NCI-H2029 treated with DMSO at 0.1 percent for 48 hours (cell line): ENCODE data around the gene LCLAT1.

ENCODE experiments used
- DNase-seq: peaks from one replicate; lab custom pipeline; 2025; lab: John Stamatoyannopoulos, UW

LCLAT1 gene

DNA sequence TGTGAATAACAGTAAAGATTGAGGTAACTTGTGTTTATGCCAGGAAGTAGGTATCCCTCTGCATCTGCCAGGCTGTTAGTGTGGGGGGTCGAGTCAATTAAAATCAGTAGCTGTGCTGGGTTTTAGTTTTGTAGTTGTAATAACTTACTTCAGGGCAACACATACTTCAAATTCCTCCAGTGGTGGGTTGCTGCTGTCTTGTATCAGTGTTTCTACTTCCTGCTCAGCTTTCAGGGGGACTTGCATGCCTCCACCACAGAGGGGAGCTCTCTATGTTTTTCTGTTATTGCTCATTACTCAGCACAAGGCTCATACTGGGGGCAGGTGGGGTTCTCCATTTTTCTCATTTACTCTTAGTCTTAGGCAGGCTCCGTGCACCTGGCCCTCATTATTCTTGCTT is 223.4 kb downstream of the LCLAT1 start:
- no peak for DNase-seq

DNA sequence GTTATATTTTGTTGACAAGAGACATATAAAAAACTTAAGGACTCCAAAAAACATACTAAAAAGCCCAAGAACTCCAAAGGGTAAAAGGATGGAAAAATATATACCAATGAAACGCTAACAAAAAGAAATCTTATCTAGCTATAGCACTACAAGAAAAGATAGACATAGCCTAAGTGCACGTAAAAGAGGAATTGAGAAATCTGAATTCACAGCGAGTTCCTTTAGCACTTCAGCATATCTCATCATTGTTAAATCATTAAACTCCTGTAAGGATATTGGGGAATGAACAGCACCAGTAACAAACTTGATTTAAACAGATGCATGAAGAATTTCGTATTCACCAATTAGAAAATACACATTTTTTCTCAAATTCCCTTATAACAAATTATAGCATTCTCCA is 226.1 kb downstream of the LCLAT1 start:
- no peak for DNase-seq

DNA sequence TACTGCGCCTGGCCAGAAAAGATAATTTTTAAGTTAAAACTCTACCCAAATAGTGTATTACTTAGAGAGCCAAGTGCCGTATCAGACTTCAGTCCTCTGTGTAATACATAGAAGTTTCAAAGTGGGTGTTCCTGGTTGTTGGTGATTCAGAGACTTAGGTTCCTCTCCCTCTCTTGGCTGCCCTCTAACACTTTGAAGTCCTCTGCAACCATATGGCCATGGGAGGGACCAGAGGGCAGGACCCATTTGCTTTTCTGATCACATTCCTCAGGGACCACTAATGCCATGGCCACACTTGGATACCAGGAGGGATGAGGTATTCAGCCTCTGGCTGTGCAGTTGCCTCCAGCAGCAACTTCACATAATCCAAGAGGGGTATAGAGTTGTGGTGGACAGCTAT is 228.7 kb downstream of the LCLAT1 start:
- DNase-seq, result no peak

DNA sequence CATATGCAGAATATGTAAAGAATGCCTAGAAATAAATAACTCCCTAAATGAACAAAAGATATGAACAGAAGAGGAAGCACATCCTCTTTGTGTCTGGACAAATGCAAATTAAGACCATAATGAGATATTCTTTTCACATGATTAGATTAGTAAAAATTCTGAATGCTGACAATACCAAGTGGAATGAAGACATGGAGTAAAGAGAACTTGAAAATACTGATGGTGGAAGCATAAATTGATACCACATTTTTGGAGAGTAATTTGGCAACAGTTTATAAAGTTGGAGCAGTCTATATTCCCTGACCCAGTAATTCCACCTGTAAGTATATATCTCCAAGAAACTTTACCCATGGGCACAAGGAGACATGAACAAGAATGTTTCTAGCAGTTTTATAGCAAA is 230.2 kb downstream of the LCLAT1 start:
- no peak for DNase-seq

DNA sequence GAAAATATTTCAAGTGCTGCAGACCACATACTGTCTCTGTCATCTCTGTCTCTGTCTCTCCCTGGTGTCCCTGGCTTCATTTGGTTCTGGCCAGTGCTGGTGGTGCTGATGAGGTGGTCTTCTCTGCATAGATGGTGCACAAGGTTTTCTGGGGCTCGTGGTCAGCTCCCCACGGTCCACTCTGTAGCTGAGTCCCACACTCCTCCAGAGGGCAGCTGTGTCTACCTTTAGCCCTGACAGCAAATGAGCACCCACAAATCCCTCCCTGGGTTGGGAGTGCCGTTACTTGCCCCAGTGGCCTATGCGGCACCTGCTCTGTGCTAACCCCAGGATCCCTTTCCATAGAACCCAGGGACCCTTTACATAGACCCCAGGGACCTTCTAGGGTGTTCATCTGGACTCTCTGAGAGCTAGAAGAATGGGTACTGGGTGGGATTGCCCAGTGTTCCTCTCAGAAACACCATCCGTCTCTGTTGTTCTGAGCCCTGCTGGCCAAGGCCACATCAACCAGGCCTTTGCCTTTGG is 230.9 kb downstream of the LCLAT1 start:
- no peak for DNase-seq

DNA sequence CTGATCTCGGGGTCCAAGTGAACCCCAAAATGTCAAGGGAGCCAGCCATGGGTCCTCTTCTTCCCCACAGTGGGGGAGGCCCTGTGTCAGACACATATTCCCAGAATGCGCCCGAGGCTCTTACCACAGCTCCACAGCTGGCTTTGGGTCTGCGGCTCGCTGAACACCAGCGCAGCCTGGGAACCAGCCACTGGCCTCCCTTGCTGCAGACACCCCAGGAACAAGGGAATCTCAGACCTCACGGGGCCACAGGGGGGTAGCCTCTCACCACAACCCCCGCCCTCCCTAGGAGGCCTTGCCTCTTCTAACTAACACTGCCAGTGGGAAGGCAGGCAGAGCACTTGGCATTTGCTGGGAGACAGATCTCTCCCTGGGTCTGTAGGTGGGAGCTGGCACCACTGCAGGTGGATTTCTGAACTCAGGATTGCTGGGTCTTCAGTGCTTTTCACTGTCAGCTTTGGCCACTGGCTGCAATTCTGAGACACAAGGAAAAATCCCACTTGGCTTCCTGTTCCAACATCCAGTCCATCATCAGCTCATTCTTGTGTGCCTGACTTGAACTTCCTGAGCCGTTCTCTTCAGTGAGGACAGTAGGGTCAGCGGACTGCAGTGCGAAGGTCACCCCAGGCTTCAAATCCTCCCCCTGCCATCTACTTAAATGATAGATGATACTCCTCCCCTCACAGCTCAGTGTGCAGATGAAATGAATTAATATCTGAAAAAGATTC is 231.5 kb downstream of the LCLAT1 start:
- no peak for DNase-seq

DNA sequence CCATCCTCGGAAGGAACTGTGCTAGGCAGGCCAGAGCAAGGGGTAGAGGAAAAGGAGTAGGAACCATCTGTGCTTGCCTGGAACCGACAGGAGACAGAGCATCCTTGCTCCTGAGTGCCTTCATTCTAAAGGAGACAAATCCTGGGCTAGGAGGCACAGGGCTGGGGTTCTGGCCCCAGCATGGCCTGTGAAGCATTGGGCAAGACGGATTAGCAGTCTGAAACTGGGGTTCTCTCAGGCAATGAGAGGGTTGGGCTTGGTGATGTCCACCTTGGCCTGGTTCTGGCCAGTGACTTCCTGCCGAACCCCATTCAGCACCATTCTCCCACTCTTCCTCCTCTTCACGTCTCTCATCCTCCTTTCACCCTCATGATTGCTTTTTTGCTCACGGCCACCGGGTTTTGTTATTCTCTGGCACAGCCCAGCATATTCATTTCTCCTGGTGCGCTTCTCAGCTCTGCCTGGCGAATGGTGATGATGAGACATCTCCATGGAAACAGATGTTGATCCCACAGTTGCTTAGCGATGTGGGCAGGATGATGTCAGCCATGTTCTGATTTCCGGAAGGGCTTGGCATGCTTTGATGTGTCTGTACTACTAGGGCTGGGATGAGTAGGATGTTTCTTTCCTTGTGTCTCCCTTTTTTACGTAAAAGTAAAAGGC is 232.5 kb downstream of the LCLAT1 start:
- no peak for DNase-seq

DNA sequence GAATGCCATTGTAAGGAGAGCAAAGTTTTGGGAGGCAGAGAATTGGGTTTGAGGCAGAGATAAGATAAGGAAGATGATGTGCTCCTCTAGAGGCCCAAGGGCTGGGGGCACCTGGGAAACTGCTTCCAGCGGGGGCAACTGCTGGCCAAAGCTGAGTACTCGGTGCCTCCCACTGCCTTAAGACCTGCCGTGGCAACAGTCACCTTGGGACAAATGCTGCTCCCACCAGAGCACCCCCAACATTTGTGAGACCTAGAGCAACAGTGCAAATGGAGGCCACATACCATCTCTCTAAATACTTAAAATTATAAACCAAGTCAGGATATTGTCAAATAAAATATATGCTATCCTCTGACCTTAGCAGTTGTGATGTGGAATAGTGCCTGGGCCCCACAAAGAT is 233.1 kb downstream of the LCLAT1 start:
- DNase-seq, result no peak

DNA sequence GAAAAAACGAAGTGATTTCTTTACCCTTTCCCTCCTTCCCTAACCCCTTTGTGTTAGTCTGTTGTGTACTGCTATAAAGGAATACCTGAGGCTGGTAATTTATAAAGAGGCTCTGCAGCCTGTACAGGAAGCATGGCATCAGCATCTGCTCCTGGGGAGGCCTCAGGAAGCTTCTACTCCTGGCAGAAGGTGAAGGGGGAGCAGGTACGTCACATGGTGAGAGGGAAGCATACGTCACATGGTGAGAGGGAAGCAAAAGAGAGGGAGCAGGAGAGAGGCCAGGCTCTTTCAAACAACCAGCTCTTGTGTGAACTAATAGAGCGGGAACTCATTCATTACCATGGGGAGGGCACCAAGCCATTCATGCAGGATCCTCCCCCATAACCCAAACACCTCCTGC is 234.0 kb downstream of the LCLAT1 start:
- DNase-seq, result no peak

DNA sequence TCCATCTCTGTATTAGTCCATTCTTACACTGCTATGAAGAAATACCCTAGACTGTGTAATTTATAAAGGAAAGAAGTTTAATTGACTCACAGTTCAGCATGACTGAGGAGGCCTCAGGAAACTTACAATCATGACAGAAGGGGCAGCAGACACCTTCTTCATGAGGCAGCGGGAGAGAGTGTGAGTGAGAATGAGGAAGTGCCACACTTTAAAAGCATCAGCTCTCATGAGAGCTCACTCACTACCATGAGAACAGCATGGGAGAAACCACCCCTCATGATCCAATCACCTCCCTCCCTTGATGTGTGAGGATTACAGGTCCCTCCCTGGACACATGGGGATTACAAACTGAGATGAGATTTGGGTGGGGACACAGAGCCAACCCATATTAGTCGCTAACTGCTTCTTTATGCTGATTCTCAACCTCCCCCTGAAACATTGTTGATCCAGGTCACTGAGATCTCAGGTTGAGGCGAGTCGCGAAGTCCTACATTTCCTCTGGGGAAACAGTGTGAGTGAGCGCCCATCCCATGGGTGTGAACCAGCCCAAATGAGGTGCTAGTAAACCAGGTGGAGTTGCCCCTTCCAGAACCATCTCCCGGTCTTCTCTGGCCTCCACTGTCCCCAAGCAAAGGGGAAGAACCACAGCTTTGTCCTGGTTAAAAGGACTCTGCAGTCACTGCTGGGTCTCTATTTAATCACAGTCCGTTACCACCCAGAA is 236.3 kb downstream of the LCLAT1 start:
- DNase-seq, result no peak

DNA sequence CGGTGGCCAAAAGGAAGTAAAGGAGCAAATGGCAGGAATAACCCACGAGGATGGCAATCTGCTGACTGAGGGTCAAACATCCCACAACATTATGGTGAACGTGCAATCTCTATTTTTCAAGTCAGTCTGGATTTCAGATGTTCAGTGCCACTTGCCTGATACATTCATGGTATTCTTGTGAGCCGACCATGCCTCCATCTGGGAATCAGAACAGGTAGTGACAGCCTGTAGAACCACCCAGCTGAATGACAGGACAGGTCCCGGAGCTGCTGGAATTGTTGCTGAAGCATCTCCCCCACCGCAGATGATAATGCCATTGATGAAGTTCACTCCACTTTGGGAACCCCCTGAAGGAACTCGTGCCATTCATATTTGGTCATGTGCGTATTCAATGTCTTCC is 237.0 kb downstream of the LCLAT1 start:
- DNase-seq, result no peak

DNA sequence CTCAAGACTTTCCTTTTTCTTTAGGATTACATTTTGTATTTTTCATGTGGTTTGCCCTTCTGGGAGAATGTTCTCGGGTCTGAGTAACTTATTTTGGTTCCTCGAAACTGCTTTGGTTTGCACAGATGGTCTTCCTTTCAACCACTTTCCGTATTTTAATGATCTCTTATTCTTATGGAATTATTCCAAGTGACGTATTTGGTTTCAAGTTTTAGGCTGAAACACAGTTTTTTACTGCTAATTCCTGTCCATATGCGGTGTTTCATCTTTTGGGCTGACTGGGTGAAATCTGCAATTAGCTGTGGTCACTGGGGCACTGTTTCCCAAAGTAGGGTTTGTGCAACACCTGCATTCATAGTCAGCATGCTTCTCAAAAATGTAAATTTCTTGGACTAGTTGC is 237.5 kb downstream of the LCLAT1 start:
- no peak for DNase-seq

DNA sequence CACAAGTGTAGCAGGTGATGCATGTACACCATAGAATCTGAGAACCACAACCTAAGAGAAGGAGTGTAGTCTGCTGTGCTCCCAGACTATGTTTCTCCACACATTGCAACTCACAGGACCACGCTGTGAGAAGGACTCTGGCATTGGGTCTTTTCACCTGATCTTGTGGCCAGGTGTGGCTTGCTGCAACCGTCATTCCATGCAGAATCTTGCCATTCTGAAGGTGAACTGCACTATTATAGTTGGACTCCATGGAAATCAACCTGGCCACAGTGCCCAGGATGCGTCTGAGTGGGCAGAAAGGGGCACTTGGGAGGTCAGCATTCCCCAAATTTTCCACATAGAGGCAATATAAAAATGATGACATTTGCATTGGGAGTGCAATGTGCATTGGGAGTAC is 237.9 kb downstream of the LCLAT1 start:
- no peak for DNase-seq

DNA sequence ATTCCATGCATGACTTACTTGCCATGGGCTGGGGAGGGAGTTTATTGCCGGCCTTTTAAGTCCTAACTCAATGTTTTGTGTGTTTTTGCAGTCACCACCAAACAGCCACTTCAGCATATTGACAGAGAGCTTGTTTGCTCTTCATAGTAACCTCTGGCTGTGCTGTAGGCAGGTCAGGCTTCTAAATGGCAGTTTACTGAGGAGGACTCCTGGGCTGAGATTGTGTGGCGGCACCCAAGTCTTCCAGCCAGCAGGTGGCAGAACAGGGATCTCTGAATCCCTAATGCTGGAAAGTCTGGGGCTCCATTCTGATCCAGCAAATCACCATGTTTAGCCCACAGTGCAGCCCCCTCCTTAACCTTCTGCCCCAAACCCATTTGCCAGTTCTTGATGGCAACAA is 239.0 kb downstream of the LCLAT1 start:
- peak; percentile 41 for DNase-seq

DNA sequence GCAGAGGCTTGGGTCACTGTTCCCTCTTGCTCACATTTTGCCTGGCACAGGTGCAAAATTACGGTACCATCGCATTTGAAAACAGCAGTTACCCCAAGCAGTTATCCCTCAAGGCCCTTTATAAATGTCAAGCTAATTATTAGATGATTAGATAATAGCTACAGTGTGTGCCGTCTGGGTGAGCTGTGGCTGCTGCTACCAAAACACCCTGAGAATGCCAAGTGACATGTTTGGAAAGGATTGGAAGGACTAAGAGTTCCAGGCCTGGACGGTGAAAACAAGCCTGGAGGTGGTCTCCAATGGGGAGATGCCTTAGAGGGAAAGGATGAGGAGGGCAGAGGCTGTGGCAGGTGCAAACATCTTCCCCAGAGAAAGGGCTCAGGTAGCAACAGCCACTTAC is 239.6 kb downstream of the LCLAT1 start:
- no peak for DNase-seq

DNA sequence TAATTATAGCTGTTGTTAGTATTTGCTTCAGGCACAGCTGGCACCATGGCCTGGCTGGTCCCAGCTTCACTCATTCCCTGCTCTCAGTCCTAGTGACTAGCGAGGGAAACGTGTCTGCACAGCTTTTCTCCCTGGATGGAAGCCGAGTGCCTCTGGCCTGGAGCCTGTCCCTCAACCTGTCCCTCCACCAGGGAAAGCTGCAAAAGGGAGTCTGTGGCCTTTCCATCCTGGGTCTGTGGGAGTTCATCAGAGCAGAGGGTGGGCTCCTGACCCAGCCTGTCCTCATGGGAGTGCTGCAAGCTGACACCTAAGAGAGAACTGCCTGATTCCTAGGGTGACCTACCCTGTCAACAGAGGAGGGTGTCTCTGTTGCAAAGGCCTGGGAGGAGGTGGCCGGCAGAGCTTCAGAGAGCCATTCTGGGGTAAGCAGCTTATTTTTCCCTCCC is 241.9 kb downstream of the LCLAT1 start:
- DNase-seq, result no peak

DNA sequence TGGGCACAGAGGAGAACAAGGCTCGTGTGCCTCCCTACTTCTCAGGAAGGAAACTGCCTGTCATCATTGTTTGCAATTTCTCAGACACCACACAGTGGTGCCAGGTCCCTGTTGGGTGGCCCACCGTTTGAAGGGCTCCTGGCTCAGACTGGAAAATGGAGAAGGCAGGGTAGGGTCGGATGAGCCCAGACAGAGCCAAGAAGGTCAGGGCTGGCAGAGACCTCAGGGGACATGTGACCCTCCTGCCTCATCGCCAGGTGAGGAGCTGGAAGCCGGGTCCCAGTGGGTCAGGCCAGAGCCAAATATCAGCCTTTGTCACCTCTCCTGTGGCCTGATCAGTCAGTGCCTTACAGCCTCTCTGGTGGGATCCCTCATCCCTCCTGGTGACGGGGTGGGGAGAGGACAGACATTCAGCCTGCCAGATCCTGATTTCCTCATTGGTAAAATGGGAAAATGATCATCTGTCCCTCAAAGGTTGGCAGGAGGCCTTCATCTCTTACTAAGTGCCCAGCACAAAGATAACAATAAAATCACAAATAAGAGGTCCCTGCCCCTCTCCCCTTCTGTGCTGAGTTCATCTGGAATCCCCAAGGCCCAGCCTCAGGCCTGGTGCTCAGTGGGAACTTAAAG is 242.6 kb downstream of the LCLAT1 start:
- no peak for DNase-seq

DNA sequence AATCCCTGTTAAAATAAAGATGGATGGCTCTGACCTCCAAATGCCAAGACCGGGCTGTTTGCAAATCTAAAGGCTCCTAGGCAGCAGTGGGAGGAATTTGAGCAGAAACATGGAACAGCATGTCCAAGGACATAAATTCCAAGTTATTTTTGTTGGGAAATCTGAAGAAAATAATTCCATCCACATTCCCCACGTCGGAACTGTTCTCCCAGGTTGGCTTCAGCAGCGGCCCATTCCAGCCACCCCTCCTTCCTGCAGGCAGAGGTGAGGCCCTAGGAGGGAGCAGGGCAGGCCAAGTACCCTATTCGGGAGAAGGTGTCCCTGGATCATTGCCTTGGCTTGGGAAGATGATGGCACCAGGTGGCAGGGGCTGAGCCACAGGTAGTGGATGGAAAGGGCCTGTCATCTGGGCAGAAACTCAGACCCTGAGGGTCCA is 243.1 kb downstream of the LCLAT1 start:
- DNase-seq, result no peak

DNA sequence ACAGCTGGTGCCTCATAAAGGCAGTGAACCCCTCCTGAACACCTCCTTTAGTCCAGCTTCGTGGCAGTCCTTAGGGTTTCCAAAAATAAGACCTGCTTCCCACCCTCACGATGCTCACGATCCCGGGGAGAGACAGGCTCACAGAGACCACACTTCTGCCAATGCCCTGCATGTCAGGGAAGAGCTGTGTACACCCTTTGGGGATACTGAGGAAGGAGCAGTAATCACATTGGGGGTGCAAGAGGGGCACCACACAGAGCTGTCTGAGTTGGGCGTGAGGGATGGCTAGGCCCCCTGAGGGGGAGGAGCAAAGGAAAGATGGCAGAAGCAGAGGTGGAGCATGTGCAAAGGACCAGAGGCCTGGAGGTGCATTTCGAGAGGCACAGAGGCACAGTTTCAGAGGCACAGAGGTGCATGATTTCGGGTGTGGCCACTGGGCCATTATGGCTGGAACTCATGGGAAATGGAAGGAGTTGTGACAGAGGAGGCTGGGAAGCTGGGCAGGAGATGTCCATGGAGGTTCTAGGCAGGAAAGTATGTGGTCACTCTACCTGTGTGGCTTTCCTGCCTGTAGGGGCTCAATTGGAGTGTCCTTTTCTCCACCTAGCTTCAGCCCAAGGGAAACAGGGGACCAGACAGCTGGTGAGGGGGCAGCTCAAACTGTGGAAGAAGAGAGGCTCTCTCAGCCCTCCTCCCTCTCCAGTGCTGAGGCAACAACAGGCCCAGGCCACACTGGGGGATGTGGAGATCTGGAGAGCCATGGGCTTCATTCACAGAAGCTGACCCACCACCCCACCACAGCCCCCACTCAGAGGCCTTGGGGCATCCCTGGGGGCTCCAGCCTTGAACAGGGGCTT is 244.3 kb downstream of the LCLAT1 start:
- no peak for DNase-seq

DNA sequence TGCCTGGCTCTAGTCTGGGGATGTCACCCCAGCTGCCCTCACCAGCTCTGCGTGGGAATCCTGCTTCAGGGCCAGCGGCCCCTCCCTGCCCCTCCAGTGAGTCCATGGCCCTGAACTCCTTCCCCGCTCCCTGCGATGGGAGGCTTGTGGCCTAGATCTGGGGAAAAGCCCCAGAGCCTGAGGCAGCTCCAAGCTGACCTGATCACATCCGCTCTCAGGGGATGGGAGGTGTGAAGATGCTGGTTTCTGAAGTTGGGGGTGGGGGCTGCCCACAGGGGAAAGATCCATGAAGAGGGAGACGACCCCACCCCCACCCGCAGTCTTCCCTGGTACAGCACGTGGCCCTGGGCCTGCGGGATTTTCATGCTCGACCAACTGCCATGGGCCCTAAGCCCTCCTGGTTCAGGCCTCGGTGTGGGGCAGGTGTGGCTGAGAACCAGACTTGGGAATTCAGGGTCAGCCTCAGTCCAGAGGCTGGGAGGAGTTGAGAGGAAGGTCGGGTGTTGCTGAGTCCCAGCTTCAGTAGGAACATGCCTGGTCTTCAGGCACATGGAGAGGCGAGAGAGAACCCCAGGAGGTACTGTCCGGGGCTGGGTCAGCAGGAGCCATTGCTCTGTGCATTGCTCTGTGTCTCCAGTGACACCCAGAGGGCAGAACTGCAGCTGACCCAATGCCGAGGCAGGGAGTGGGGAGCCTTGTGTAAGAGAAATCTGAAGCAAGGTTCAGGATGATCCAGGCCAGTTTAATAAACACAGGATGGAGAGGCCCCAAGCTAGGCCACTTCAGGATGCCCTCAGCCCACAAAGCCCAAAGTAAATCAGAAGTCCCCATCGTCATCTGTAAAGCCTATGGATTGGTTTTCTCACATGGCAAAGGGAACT is 245.1 kb downstream of the LCLAT1 start:
- DNase-seq, result no peak
